ENCODE data around the gene CYTH1. TPM values are rescaled to one million over a fixed set of nuclear protein-coding genes. Genes with fewer than 3 reads are reported as not detected.

CYTH1 gene
- total RNA-seq, 4 donors from 2014 or later, result 88.3 to 262 (median 109) TPM

GRCh38 chr17:78643326-78643725 is 138.7 kb downstream of the CYTH1 start:
- no peaks in the 10 kb centered on the region for H3K9me3 ChIP-seq
- H3K36me3 ChIP-seq, result no peaks in the 10 kb centered on the region
- DNase-seq, result no peak
- no peak overlapping the region for H3K27ac ChIP-seq
- H3K4me3 ChIP-seq, result no peak overlapping the region
- no peak for TF ChIP-seq CTCF (IDR thresholded peaks at IDR 0.05)
- TF ChIP-seq POLR2A (IDR thresholded peaks at IDR 0.05), result no peak
- no peaks in the 10 kb centered on the region for H3K4me1 ChIP-seq
- H3K27me3 ChIP-seq, result no peaks in the 10 kb centered on the region

- no peak for DNase-seq
- Histone ChIP-seq H3K27me3 (no peaks in the 10 kb centered on the region), H3K27ac (no peak overlapping the region), H3K36me3 (no peaks in the 10 kb centered on the region), H3K4me3 (no peak overlapping the region), H3K4me1 (no peaks in the 10 kb centered on the region), H3K9me3 (no peaks in the 10 kb centered on the region)
- TF ChIP-seq POLR2A (IDR thresholded peaks at IDR 0.05), result no peak
- no peak for TF ChIP-seq CTCF (IDR thresholded peaks at IDR 0.05)
Observed at GRCh38 chr17:78642707-78643106, 139.4 kb downstream of the CYTH1 start.

- TF ChIP-seq POLR2A (IDR thresholded peaks at IDR 0.05) (no peak), CTCF (IDR thresholded peaks at IDR 0.05) (no peak)
- DNase-seq, result no peak
- Histone ChIP-seq H3K9me3 (no peaks in the 10 kb centered on the region), H3K27ac (no peak overlapping the region), H3K4me3 (no peak overlapping the region), H3K36me3 (no peaks in the 10 kb centered on the region), H3K27me3 (no peaks in the 10 kb centered on the region), H3K4me1 (no peaks in the 10 kb centered on the region)
Observed at GRCh38 chr17:78641666-78642065, 140.4 kb downstream of the CYTH1 start.

- no peaks in the 10 kb centered on the region for H3K4me1 ChIP-seq
- DNase-seq, result no peak
Observed at GRCh38 chr17:78641243-78641642, 140.8 kb downstream of the CYTH1 start.

GRCh38 chr17:78640700-78641099 is 141.4 kb downstream of the CYTH1 start:
- Histone ChIP-seq H3K9me3 (no peaks in the 10 kb centered on the region), H3K4me3 (no peak overlapping the region), H3K4me1 (no peaks in the 10 kb centered on the region), H3K27me3 (no peaks in the 10 kb centered on the region), H3K36me3 (no peaks in the 10 kb centered on the region), H3K27ac (no peak overlapping the region)
- TF ChIP-seq CTCF (IDR thresholded peaks at IDR 0.05), result no peak
- no peak for TF ChIP-seq POLR2A (IDR thresholded peaks at IDR 0.05)
- DNase-seq, result no peak

More at GRCh38 chr17:78641243-78641642, 140.8 kb downstream of the CYTH1 start:
- H3K27me3 ChIP-seq, result no peaks in the 10 kb centered on the region
- no peaks in the 10 kb centered on the region for H3K36me3 ChIP-seq
- H3K4me3 ChIP-seq, result no peak overlapping the region
- TF ChIP-seq POLR2A (IDR thresholded peaks at IDR 0.05) (no peak), CTCF (IDR thresholded peaks at IDR 0.05) (no peak)
- H3K9me3 ChIP-seq, result no peaks in the 10 kb centered on the region
- H3K27ac ChIP-seq, result no peak overlapping the region

All from Peyer's patch (tissue), 4 donors.